ENCODE measurements around the gene TMCC3.
"Not testable (repeated sequence)": the region's sequence is repeated elsewhere in the genome, so short reads cannot be mapped to it uniquely, and the experiment has no call there.

TMCC3 gene

DNA sequence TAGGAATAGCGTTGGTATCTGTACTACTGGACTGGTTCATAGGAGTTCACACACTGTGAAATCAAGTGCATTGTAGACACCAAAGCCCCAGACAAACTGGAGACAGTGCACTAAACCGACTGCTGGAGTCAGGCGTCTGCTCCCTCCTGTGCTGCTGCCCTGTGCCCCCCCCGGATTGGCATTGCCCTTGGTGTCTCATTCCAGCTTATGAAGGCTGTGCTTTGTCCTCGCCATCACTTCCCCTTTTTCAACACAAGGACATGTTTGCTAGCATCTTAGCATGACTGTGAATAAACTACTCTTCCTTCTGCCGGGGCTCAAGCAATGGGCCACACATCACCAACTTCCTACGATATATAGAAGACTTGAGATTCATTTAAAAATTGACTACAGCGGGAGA is 84.0 kb downstream of the TMCC3 start:
- no peak for DNase-seq (ENCODE audit: low spot score)

DNA sequence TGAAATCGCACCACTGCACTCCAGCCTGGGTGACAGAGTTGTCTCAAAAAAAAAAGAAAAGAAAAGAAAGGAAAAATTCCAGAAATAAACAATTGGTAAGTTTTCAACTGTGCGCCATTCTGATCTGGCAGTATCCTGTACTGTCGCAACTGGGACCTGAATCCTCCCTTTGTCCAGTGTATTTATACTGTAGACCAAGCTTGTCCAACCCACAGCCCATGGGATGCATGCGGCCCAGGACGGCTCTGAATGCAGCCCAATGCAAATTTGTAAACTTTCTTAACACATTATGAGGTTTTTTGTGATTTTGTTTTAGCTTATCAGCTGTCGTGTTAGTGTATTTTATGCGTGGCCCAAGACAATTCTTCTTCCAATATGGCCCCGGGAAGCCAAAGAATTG is 84.7 kb downstream of the TMCC3 start:
- DNase-seq (ENCODE audit: low spot score), result no peak

DNA sequence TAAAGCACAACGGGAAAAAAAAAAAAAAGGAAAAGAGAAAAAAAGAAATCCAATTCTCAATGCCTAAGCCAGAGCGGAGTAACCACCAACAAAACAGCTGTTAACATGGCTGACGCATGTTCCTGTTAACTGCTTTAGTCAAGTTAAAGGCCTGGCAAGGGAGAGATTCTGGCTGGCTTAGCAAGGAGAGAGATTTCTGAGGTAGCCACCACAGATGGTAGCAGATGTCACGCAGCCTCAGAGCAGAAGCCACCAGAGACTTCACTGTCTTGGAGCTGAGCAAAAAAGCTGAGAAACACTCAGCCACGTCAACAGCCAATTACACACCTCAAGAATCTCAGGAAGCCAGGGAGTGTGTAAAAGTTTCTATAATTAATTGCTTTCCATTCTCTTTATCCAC is 87.1 kb downstream of the TMCC3 start:
- no peak for DNase-seq (ENCODE audit: low spot score)

DNA sequence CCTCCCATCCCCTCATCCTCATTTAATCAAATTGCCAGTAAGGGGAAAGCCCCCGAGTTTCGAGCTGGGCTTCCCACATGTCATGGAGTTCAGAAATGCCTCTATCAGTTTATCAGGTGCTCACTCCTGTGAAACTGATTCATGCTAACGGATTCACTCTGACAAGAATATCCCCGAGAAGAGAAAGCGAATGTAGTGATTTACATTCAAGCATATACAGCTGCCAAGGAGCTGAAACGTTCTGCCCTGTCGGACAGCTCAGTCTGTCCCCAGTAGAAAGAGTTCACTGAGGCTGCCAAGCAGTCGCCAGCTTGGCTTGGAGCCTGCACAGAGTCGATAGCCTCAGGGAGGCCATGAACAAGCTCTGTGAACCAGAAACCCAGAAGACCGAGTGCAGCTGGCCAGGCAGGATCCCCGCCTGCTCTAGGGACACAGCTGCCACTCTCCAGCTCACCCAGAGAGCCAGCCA is 88.4 kb downstream of the TMCC3 start:
- no peak for DNase-seq (ENCODE audit: low spot score)

DNA sequence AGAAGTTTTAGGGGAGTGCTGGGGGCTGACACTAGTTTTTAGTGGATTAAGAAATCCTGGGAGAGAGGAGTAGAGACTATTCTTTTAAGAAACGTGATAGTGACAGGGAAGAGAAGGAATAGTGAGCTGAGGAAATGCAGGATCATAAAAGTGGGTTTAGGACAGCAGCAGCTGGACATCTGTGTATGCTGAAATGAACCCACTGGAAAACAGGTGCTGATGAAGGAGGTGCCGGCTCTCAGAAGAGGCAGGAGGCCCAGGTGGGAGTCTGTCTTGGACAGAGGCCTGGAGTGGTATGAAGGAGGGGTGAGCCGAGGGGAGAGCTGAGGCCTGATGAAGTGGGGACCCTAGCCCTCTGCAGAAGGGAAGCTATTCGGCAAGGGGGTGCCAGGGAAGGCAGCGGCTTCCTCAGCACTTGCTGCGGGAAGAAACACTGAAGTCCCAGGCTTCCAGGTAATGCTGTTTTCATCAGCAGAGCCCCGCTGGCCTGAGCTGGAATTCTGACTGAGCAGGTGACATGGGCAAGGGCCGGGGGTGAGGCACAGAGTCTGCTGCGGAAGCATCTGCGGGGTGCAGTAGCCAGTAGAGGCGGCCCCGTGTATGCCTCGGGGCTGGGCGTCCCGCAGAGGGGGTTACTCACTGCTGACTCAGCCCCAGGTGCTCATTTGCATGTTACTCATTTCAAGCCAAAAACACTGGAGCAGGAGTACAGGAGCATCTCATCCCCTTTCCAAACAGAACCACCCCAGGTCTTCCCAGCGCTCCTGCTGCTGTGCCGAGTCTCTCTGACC is 89.7 kb downstream of the TMCC3 start:
- no peak for DNase-seq (ENCODE audit: low spot score)

DNA sequence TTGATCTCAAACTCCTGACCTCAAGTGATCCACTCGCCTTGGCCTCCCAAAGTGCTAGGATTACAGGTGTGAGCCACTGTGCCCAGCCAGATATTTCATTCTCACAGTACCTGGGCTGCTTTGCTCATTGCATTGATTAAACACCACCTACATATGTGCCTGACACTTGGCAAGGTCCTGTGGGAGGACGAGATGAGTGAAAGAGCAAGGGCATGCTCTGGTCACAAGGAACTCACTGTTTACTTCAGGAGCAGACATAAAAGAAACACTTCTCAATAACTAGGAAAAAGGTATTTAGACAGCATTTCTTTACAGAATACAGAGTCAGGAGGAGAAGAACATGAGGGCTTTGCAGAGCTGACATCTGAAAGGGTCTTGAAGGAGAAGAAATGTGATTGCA is 91.7 kb downstream of the TMCC3 start:
- DNase-seq (ENCODE audit: low spot score), result no peak

DNA sequence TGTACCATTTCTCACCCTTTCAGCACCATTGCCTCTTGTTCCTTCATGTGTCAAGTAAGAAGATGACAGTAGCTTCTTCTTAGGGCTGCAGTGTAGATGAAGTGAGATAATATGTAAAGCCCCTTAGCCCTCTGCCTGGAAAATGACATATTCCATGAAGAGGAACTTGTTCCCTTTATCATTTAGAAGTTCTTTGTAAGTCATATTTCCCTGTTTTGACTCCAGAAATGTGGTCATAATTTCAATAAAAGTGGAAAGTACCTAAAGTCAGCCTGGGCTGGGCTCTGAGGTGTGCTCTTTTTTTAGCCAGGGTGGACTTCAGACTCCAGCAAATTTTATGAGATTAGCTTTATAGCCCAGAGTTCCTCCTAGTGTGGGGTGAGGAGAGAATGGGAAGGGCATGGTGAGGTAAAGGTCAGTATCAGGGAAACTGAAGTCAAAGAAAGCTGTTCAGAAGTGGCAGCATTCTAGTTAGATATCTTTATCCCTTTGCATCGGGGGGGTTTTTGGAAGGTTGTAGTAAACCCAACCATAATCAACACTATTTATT is 92.5 kb downstream of the TMCC3 start:
- no peak for DNase-seq (ENCODE audit: low spot score)

DNA sequence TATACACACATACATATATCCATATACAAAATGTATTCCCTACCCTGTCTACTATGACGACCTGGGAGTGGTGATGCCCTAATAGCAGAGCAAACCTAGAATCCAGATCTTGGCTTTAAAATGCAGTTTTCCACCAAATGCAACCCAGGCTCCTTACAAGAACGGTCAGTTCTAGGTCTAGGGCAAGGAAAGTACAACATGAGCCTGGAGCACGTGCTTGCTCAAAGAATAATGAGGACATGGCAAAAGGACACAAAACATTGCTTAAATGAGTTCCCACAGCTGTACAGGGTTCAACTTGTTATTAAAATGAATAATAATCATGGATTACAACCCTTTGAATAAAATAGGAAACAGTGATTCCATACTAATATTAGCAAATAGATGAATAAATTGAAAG is 94.7 kb downstream of the TMCC3 start:
- DNase-seq (ENCODE audit: low spot score), result no peak

DNA sequence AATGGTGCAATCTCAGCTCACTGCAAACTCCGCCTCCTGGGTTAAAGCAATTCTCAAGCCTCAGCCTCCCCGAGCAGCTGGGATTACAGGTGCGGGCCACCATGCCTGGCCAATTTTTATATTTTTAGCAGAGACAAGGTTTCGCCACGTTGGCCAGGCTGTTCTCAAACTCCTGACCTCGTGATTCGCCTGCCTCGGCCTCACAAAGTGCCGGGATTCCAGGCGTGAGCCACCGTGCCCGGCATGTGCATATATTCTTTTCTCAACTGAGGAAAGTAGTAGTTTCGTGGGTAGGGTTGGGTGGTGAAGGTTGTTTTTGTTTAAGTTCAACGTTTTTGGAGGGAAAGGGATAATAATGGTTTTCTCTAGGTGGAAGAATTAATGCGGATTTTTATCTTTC is 96.5 kb downstream of the TMCC3 start:
- no peak for DNase-seq (ENCODE audit: low spot score)

DNA sequence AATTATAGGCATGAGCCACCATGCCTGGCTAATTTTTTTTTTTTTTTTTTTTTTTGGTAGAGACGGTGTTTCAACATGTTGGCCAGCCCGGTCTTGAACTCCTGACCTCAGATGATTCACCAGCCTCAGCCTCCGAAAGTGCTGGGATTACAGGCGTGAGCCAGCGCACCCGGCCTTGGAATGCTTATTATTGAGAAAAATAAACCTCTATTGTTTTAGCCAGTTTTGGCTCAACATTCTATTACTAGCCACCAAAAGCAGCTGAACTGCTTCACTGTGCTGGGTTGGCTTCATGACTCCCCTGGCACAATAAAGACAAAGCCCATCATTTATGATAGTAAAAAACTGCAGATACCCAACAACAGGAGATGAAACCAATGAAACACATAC is 97.2 kb downstream of the TMCC3 start:
- no peak for DNase-seq (ENCODE audit: low spot score)

DNA sequence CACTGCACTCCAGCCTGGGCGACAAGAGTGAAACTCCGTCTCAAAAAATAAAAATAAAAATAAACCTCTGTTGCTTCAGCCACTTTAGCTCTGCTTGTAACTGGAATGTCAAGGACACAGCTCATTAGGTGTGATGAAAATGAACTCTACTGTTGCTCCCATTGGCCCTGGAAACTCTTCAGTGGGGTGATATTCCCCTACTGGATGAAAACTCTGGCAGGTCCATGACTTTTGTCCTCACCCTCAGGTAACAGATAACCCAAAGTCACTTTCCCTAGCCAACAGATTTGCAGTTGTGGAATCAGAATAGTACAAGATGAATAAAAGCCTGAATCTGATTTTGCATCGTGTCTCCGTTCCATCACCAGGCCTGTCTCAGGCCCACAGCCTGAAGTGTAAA is 98.5 kb downstream of the TMCC3 start:
- DNase-seq (ENCODE audit: low spot score), result no peak

DNA sequence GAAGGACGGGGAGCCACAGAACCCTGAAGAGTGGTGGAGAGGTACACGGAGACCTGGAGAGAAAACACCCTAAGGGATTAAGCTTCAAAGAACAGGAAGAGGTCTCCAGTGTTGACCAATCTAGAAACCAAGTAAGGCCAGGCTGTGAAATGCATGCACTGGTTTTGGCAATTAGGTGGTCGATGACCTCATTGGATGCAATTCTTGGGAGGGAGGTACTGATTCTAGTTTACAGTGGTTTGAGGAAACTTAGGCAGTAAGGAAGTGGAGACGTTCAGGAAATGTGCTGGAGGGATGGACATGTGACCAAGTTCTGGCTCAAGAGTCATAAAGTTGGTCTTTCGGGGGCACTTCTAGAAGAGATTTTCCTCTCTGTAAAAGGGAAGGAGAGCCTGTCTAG is 99.4 kb downstream of the TMCC3 start:
- no peak for DNase-seq (ENCODE audit: low spot score)

DNA sequence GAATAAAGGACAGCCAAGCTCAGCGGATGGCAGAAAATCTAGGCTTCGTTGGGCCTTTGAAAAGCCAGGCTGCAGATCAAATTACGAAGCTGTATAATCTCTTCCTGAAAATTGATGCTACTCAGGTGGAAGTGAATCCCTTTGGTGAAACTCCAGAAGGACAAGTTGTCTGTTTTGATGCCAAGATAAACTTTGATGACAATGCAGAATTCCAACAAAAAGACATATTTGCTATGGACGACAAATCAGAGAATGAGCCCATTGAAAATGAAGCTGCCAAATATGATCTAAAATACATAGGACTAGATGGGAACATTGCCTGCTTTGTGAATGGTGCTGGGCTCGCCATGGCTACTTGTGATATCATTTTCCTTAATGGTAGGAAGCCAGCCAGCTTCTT is 101.5 kb downstream of the TMCC3 start:
- not testable (repeated sequence) for DNase-seq (ENCODE audit: low spot score)

DNA sequence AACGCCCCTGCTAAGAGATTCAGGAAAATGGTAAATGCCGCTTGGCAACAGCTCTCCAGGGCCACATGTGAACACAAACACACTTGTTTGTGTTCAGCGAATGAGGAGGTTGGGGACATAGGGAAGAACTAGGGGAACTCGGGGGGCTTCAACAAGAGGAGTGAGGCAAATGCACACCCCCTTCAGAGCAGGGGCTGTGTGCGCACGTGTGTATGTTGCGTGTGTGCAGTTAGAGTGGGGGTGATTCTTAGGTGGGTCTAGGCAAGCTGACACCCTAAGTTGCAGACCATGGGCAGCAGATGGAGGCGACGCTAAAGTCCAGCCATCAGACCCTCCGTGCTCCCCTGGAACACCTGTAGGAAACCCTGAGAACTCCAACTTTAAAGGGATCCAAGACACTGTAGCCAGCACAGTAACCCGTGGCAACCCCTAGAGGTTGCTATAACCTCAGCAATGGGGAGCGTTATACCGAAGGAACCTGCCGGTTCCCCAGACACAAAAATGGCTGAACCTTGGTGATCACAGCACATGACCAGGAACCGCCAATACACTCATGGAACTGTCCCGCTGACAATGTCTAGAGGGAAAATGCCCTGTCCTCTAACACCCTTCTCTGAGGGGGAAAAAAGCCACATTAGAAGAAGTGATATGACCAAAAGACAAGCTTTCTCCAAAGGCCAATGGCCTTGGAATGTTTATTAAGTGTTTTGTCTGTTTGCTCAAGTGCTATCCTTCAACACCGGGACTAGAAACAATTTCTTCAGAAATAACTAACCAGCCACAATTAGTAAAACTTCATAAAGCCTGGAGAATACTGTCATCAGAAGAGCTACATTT is 104.2 kb downstream of the TMCC3 start:
- no peak for DNase-seq (ENCODE audit: low spot score)

DNA sequence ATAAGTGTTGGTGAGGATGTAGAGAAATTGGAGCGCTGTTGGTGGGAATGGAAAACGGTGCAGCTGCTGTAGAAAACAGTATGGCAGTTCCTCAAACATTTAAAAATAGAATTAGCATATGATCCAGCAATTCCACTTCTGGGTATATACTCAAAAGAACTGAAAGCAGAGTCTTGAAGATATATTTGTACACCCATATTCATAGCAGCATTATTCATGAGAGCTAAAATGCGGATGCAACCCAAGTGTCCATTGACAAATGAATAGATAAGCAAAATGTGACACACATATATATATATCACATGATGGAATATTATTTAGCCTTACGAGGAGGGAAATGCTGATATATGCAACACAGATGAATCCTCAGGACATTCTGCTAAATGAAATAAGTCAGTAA is 106.0 kb downstream of the TMCC3 start:
- DNase-seq (ENCODE audit: low spot score), result no peak

DNA sequence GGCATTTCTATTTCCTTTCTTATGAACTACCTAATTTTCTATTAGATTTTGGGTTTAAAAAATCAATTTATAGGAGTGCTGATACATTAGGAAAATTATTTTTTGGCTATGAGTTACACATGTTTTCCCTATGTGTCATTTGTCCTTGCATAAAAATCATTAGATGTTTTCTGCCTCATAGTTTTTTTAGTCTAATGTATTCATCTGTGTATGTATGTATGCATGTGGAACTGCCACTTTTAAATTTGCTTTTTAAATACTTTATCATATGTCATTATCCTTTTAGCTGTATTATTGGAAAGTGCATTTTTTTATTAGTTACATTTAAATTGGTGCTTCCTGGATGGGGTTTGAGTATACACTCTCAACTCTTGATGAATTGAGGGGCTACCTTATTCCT is 112.0 kb downstream of the TMCC3 start:
- DNase-seq (ENCODE audit: low spot score), result no peak

DNA sequence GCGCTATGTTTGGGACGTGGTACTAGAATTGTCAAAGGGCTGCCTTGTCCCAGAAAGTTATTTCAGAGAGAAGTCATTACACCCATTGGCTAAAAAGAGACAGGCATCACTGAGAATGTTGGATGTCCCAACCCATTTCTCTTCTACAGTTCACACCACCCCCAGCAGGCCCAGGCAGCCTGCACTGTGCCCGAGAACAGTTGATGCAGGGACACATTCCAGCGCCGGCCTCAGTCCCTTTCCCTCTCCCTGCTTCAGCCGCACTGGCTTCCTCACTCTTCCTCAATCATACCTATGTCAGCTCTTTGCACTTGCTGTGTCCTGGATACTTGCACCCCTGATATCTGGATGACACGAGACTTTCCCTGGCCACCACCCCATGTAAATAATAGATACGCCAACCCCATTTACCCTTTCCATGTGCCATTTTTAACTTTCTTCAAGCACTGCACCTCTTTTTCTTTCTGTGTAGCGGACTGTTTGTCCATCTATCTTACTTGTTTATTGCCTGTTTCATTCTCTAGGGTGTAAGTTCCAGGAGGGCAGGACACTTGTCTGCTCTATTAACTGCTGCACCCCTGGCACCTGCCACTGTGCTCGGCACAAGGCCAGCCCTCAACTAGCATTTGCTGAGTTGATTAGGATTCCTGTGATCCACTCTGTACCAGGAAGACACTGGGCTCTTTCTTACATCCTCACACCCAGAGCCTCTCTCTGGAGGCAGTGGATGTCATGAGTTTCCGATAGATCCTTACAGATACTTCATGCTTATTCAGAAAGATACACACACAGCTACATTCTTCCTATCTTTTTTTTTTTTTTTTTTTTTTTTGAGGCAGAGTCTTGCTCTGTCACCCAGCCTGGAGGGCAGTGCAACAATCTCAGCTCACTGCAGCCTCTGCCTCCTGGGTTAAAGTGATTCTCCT is 114.1 kb downstream of the TMCC3 start:
- no peak for DNase-seq (ENCODE audit: low spot score)

DNA sequence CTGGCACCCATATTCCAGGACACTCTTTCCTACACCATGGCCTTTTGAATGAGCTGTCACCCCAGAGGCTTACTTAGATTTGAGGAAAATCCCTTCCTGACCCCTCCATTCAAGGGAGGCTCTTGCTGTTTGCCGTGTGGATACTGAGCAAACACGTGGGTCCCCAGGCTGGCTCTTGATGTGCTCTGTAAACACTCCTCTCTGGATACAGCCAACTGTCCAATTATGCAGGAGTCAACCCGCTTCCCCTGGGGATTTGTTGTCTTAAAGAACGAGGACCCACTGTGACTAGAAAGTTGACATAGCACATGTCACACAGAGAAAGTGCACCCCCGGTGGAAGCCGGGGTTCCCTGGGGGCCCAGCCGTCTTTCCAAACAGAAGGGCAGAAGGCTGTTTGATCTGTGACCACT is 114.8 kb downstream of the TMCC3 start:
- DNase-seq (ENCODE audit: low spot score), result no peak

DNA sequence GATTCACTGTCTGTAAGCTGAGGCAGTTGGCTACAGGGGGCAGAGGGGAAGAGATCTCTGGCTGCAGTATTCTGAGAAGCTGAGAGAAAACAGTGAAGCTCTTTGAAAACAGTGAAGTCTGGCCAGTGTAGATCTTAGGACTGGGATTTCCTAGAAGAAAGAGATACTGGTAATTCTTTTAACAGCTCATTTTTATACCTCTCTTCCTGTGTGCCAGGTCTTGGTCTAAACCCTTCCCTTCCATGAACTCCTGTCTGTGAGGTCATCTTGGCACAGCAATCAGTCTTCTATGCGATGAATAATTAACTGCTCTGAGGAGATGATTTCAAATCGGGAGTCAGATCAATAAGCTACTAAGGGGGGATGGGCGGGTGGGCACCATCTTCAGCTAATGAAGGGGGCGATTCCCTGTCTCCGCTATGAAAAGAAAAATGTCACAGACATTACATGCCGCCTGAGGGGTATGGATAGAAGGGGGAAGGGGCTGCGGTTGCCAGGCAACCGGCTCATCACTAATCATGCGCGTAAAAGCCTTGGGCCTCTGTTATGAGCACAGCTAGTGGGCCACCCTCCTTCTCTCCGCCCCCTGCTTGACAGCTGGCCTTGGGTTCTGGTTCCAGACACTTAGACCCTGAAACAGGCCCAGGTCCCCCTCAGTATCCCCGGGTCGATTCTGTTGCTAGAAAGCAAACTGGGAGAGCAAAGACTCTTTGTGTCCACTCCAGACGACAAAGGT is 115.4 kb downstream of the TMCC3 start:
- DNase-seq (ENCODE audit: low spot score), result no peak

DNA sequence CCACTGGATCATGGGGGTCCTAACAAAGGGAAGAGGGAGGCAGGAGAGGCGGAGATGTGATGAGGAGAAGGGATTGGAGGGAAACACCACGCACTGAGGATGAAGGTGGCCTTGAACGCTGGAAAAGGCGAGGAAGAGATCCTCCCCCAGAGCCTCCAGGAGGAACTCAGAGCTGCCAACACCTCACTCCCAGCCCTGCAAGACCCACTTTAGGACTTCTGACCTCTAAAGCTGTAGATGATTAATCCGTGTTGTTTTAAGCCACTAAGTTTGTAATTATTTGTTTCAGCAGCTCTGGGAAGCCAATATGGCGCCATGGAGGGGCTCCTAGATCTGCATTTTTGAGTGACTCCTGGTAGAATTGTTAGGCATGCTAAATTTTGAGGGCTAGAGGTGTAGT is 116.1 kb downstream of the TMCC3 start:
- no peak for DNase-seq (ENCODE audit: low spot score)

Data from CD4-positive, alpha-beta T cell treated with Interleukin-6 at 100 ng/mL for 8 hours (primary cell).